Subcutaneous abdominal adipose tissue (tissue), 5 donors: ENCODE data around the gene MTUS2.

Experiments used
- H3K27ac ChIP-seq: one replicate; pipeline ENCODE4 v1.7.0; 2013; ENCODE audit warnings: low read depth, mild to moderate bottlenecking, inconsistent platforms, low read length, moderate library complexity
- H3K27me3 ChIP-seq, 5 donors: one replicate each; pipeline ENCODE4 v1.7.0; 2013; ENCODE audit warnings: low read length in 5 of 5, inconsistent platforms in 1 of 5; ENCODE audit not compliant: control insufficient read depth in 5 of 5, insufficient read depth in 4 of 5
- H3K36me3 ChIP-seq, 5 donors: one replicate each; pipeline ENCODE4 v1.7.0; 2013; ENCODE audit warnings: low read length in 5 of 5; ENCODE audit not compliant: control insufficient read depth in 5 of 5, insufficient read depth in 5 of 5
- H3K4me1 ChIP-seq, 5 donors: one replicate each; pipeline ENCODE4 v1.7.0; 2013; ENCODE audit warnings: low read length in 5 of 5, mild to moderate bottlenecking in 3 of 5, moderate library complexity in 1 of 5; ENCODE audit not compliant: control insufficient read depth in 5 of 5, insufficient read depth in 5 of 5
- H3K4me3 ChIP-seq, 5 donors: one replicate each; pipeline ENCODE4 v1.7.0; 2013; ENCODE audit warnings: low read length in 5 of 5, low read depth in 1 of 5
- H3K9ac ChIP-seq, 5 donors: one replicate each; pipeline ENCODE4 v1.7.0; 2013; ENCODE audit warnings: low read length in 5 of 5, mild to moderate bottlenecking in 4 of 5, moderate library complexity in 3 of 5
- H3K9me3 ChIP-seq, 5 donors: one replicate each; pipeline ENCODE4 v1.7.0; 2013; ENCODE audit warnings: low read length in 5 of 5; ENCODE audit not compliant: control insufficient read depth in 5 of 5
- donor health status: healthy.
- donor health status: healthy.
- donor health status: healthy.
- donor health status: healthy.
- donor health status: healthy.

Gene MTUS2

GRCh38 chr13:29266756-29267733, 446.9 kb downstream of the MTUS2 start:
- Histone ChIP-seq H3K4me1 (peaks cover 0 to 17% (median 8%) of the 10 kb centered on the region in 5 donors), H3K36me3 (no peaks in the 10 kb centered on the region), H3K9ac (no peak overlapping the region), H3K9me3 (peaks cover 0 to 29% (median 18%) of the 10 kb centered on the region in 5 donors), H3K27me3 (no peaks in the 10 kb centered on the region), H3K4me3 (no peak overlapping the region), H3K27ac (no peak overlapping the region)

- Histone ChIP-seq H3K4me3 (no peak overlapping the region), H3K27ac (no peak overlapping the region)
Measured at GRCh38 chr13:29270271-29270985, 450.3 kb downstream of the MTUS2 start.

GRCh38 chr13:29271606-29272005, 451.5 kb downstream of the MTUS2 start:
- no peak overlapping the region for H3K9ac ChIP-seq
- H3K4me1 ChIP-seq = peaks cover 0 to 6% (median 0%) of the 10 kb centered on the region in 5 donors
- H3K27ac ChIP-seq = no peak overlapping the region
- no peaks in the 10 kb centered on the region for H3K27me3 ChIP-seq
- no peaks in the 10 kb centered on the region for H3K36me3 ChIP-seq
- no peaks in the 10 kb centered on the region for H3K9me3 ChIP-seq
- H3K4me3 ChIP-seq = no peak overlapping the region

More at GRCh38 chr13:29270271-29270985, 450.3 kb downstream of the MTUS2 start:
- no peaks in the 10 kb centered on the region for H3K36me3 ChIP-seq
- H3K9me3 ChIP-seq = no peaks in the 10 kb centered on the region
- H3K9ac ChIP-seq = no peak overlapping the region
- H3K27me3 ChIP-seq = no peaks in the 10 kb centered on the region
- peaks cover 0 to 8% (median 6%) of the 10 kb centered on the region in 5 donors for H3K4me1 ChIP-seq

GRCh38 chr13:29279356-29280254, 459.5 kb downstream of the MTUS2 start:
- peaks cover 0 to 13% (median 0%) of the 10 kb centered on the region in 5 donors for H3K4me1 ChIP-seq
- no peak overlapping the region for H3K9ac ChIP-seq
- H3K36me3 ChIP-seq = no peaks in the 10 kb centered on the region
- no peaks in the 10 kb centered on the region for H3K9me3 ChIP-seq
- H3K4me3 ChIP-seq = no peak overlapping the region
- no peaks in the 10 kb centered on the region for H3K27me3 ChIP-seq
- no peak overlapping the region for H3K27ac ChIP-seq

GRCh38 chr13:29281932-29282495, 461.9 kb downstream of the MTUS2 start:
- Histone ChIP-seq H3K4me3 (no peak overlapping the region), H3K27ac (no peak overlapping the region), H3K27me3 (no peaks in the 10 kb centered on the region), H3K36me3 (no peaks in the 10 kb centered on the region), H3K4me1 (peaks cover 0 to 13% (median 0%) of the 10 kb centered on the region in 5 donors), H3K9me3 (no peaks in the 10 kb centered on the region), H3K9ac (no peak overlapping the region)

GRCh38 chr13:29284726-29285125, 464.6 kb downstream of the MTUS2 start:
- Histone ChIP-seq H3K27ac (no peak overlapping the region), H3K4me3 (no peak overlapping the region), H3K9ac (no peak overlapping the region), H3K9me3 (no peaks in the 10 kb centered on the region), H3K36me3 (no peaks in the 10 kb centered on the region), H3K4me1 (peaks cover 0 to 5% (median 0%) of the 10 kb centered on the region in 5 donors), H3K27me3 (no peaks in the 10 kb centered on the region)

GRCh38 chr13:29287237-29287636, 467.1 kb downstream of the MTUS2 start:
- Histone ChIP-seq H3K9ac (no peak overlapping the region), H3K36me3 (no peaks in the 10 kb centered on the region), H3K27ac (no peak overlapping the region), H3K4me1 (no peaks in the 10 kb centered on the region), H3K4me3 (no peak overlapping the region), H3K9me3 (no peaks in the 10 kb centered on the region), H3K27me3 (no peaks in the 10 kb centered on the region)

- H3K9ac ChIP-seq = no peak overlapping the region
- H3K9me3 ChIP-seq = peaks cover 0 to 3% (median 0%) of the 10 kb centered on the region in 5 donors
- H3K27me3 ChIP-seq = no peaks in the 10 kb centered on the region
- no peak overlapping the region for H3K4me3 ChIP-seq
- no peaks in the 10 kb centered on the region for H3K36me3 ChIP-seq
- no peaks in the 10 kb centered on the region for H3K4me1 ChIP-seq
- no peak overlapping the region for H3K27ac ChIP-seq
Measured at GRCh38 chr13:29292045-29292444, 471.9 kb downstream of the MTUS2 start.

- Histone ChIP-seq H3K36me3 (no peaks in the 10 kb centered on the region), H3K27me3 (peaks cover 0 to 5% (median 0%) of the 10 kb centered on the region in 5 donors), H3K4me3 (no peak overlapping the region), H3K9ac (no peak overlapping the region), H3K27ac (no peak overlapping the region), H3K4me1 (no peaks in the 10 kb centered on the region), H3K9me3 (peaks cover 0 to 3% (median 0%) of the 10 kb centered on the region in 5 donors)
Measured at GRCh38 chr13:29294821-29295220, 474.7 kb downstream of the MTUS2 start.
